HG03521 (cell line): Measurements from ENCODE around the gene CBR3.
"Not testable (repeated sequence)": the region's sequence is repeated elsewhere in the genome, so short reads cannot be mapped to it uniquely, and the experiment has no call there.

ENCODE experiments used
- ATAC-seq: cut with Tn5 transposase; IDR thresholded peaks from one replicate; pipeline ENCODE4 v1.9.1; 2021; ENCODE audit warnings: mild to moderate bottlenecking, moderate library complexity; ENCODE audit not compliant: unreplicated experiment

The CBR3 gene

GRCh38 chr21:36134803-36135390, at the start of gene CBR3:
Gene CBR3, plus strand, starts transcription at chr21:36135079. Its CDS starts 114 bp downstream, at chr21:36135193.
- no peak for ATAC-seq

GRCh38 chr21:36087362-36088138, 47.3 kb upstream of the CBR3 start:
- ATAC-seq: no peak

- no peak for ATAC-seq
These were observed 44.9 kb upstream of the CBR3 start for GRCh38 chr21:36089946-36090345.

GRCh38 chr21:36092681-36093080, 42.2 kb upstream of the CBR3 start:
- no peak for ATAC-seq

GRCh38 chr21:36093512-36093911, 41.4 kb upstream of the CBR3 start:
- ATAC-seq: no peak

- ATAC-seq: no peak
These were observed 38.2 kb upstream of the CBR3 start for GRCh38 chr21:36096398-36097290.

- no peak for ATAC-seq
These were observed 37.3 kb upstream of the CBR3 start for GRCh38 chr21:36097427-36098181.

GRCh38 chr21:36098182-36098532, 36.7 kb upstream of the CBR3 start:
- no peak for ATAC-seq

- ATAC-seq: no peak
These were observed 35.9 kb upstream of the CBR3 start for GRCh38 chr21:36099000-36099399.

GRCh38 chr21:36099695-36100211, 35.1 kb upstream of the CBR3 start:
- ATAC-seq: not testable (repeated sequence)

- ATAC-seq: no peak
These were observed 33.8 kb upstream of the CBR3 start for GRCh38 chr21:36100971-36101641.

- ATAC-seq: no peak
These were observed 31.4 kb upstream of the CBR3 start for GRCh38 chr21:36103434-36103833.

- no peak for ATAC-seq
These were observed 30.3 kb upstream of the CBR3 start for GRCh38 chr21:36104317-36105300.

- ATAC-seq: no peak
These were observed 29.5 kb upstream of the CBR3 start for GRCh38 chr21:36105327-36105842.

GRCh38 chr21:36109868-36110267, 25.0 kb upstream of the CBR3 start:
- no peak for ATAC-seq

GRCh38 chr21:36111238-36111637, 23.6 kb upstream of the CBR3 start:
- no peak for ATAC-seq

- no peak for ATAC-seq
These were observed 21.0 kb upstream of the CBR3 start for GRCh38 chr21:36113647-36114428.

- ATAC-seq: no peak
These were observed 19.6 kb upstream of the CBR3 start for GRCh38 chr21:36115138-36115730.
